Neural progenitor cell (in vitro differentiated cells): ENCODE data around the gene ZDHHC22. TPM values are rescaled to one million over a fixed set of nuclear protein-coding genes. Genes with fewer than 3 reads are reported as not detected.

ENCODE experiments used
- DNase-seq: peaks from one replicate; pipeline ENCODE4 v3.0.0-alpha.2; 2016; ENCODE audit warnings: low spot score
- H2AFZ ChIP-seq: fragments of 200-600 bp; sonication (generic); replicated peaks from 2 replicates; pipeline ENCODE4 v1.6.1; 2016; ENCODE audit warnings: antibody characterized with exemption
- H3F3A ChIP-seq: fragments of 200-600 bp; sonication (generic); 2 replicates; pipeline ENCODE4 v1.6.1; 2016; ENCODE audit warnings: antibody characterized with exemption, low read depth
- H3K27ac ChIP-seq: fragments of 200-600 bp; sonication (generic); 2 replicates; pipeline ENCODE4 v1.5.1; 2016; ENCODE audit warnings: mild to moderate bottlenecking
- H3K27me3 ChIP-seq: fragments of 200-600 bp; sonication (generic); 2 replicates; pipeline ENCODE4 v1.6.1; 2016; ENCODE audit warnings: mild to moderate bottlenecking, moderate library complexity
- H3K36me3 ChIP-seq: fragments of 200-600 bp; sonication (generic); 2 replicates; pipeline ENCODE4 v1.5.1; 2016
- H3K4me1 ChIP-seq: fragments of 200-600 bp; sonication (generic); 2 replicates; pipeline ENCODE4 v1.6.1; 2016; ENCODE audit warnings: mixed run types
- H3K4me2 ChIP-seq: fragments of 200-600 bp; sonication (generic); 2 replicates; pipeline ENCODE4 v1.6.1; 2016
- H3K4me3 ChIP-seq: fragments of 200-600 bp; sonication (generic); 2 replicates; pipeline ENCODE4 v1.5.1; 2016
- H3K79me2 ChIP-seq: fragments of 200-600 bp; sonication (generic); 2 replicates; pipeline ENCODE4 v1.6.1; 2016; ENCODE audit warnings: low read depth
- H3K9ac ChIP-seq: fragments of 200-600 bp; sonication (generic); 2 replicates; pipeline ENCODE4 v1.6.1; 2016
- H3K9me3 ChIP-seq: fragments of 200-600 bp; sonication (generic); 2 replicates; pipeline ENCODE4 v1.5.1; 2016; ENCODE audit warnings: low read depth
- H4K20me1 ChIP-seq: fragments of 200-600 bp; sonication (generic); 2 replicates; pipeline ENCODE4 v1.6.1; 2016; ENCODE audit warnings: low read depth
- H3K27ac Mint-ChIP-seq: 3 replicates; pipeline ENCODE4 v1.8.0; 2021; ENCODE audit warnings: mixed read lengths
- H3K27me3 Mint-ChIP-seq: 2 replicates; pipeline ENCODE4 v1.8.0; 2022; ENCODE audit warnings: low read depth, mild to moderate bottlenecking, inconsistent platforms, moderate library complexity, mixed read lengths; ENCODE audit not compliant: insufficient read depth
- H3K36me3 Mint-ChIP-seq: 3 replicates; pipeline ENCODE4 v1.8.0; 2021; ENCODE audit warnings: mixed read lengths
- H3K4me1 Mint-ChIP-seq: 3 replicates; pipeline ENCODE4 v1.8.0; 2021; ENCODE audit warnings: mixed read lengths
- H3K4me3 Mint-ChIP-seq: 3 replicates; pipeline ENCODE4 v1.8.0; 2021; ENCODE audit warnings: mild to moderate bottlenecking, moderate library complexity, mixed read lengths
- H3K9me3 Mint-ChIP-seq: 3 replicates; pipeline ENCODE4 v1.8.0; 2020; ENCODE audit warnings: mixed read lengths
- EZH2 ChIP-seq: fragments of 200-600 bp; sonication (generic); IDR thresholded peaks from 2 replicates; pipeline ENCODE4 v1.6.1; 2017; ENCODE audit warnings: antibody characterized with exemption, mild to moderate bottlenecking, moderate library complexity
- EZH2phosphoT487 ChIP-seq: fragments of 200-600 bp; sonication (generic); IDR thresholded peaks from 2 replicates; pipeline ENCODE4 v1.6.1; 2017; ENCODE audit warnings: antibody characterized with exemption
- total RNA-seq: library from RNA; depleted of rRNA; stranded (reverse); fragments of >200 nt; gene quantifications from 2 replicates; pipeline ENCODE4 v1.2.3, GENCODE V29; 2015; ENCODE audit warnings: low replicate concordance
- TF ChIP-seq, protein P1 (sequence below): fragments of 200-600 bp; sonication (generic); IDR thresholded peaks from 2 replicates; pipeline ENCODE4 v1.5.1; 2017; ENCODE audit warnings: antibody characterized with exemption, mild to moderate bottlenecking

ZDHHC22 gene
- total RNA-seq, 1 donor from 2014 or later = 0.07 TPM

DNA sequence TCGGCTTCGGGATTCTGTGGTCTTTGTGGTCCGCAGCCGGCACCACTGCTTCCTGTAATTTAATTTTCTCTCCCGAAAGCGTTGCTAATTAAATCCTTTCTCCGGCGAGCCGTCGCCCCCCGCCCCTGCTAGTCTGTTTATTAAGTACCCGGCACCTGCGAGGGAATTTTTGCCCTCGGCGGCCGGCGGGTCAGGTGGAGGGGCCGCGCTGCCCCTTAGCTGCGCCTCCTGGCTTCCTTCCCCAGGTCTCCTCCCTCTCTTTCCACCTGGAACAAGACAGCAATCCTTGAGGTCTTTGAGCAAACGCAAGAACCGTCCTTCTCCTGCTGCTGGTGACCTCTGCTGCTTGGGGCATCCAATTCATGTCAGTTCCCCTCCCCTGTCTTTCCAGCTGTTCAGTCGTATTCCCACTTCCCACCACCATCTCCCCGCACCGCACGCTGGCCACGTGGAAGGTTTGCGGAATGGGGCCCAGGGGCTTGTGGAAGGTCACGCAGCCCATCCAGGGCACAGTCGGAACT lies 16.2 kb downstream of the ZDHHC22 start:
- Mint-ChIP-seq H3K27me3 (peaks cover 20% of the 10 kb centered on the region), H3K4me3 (peak overlapping the region; percentile 78)
- DNase-seq = peak; percentile 38

DNA sequence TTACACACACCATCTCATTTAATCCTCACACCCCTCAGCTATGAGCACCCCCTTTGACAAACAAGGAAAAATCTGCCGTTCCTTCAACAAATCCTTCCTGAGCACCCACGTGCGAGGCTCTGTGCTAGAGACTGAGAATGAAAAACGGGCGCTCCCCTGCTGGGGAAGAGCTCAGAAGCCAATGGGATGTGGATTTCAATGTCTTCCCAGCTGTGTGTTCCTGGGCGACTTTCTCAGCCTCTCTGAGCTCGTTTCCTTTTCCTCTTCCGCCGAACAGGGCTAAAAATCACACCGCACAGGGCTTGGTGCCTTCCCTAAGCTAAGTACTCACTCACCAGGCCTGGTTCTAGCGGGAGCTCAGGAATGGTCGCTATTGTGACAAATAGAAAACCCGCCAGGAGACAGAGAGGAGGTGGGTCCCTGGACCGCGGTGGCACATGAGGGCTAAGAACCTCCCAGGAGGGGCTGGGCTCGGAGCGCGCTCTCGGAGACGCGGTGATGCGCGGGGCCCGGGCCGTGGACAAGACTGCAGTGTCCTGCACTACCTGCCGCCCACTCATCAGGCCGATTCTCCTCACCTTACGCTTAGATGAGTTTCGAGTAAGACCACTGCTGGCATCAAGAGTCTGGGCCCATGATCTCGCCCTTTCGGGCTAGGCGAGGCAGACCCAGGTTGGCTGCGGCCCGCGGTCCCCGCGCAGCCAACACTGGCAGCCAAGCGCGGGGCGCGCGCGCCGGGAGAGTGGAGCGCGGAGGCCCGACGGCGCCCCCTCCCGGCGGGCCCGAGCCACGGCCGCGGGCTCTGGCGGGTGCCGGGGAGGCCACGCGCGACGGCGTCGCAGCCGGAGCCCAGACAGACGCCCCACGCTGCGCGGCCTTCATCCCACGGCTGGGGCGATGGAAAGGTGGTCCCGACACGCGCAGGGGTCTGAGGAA lies 17.0 kb downstream of the ZDHHC22 start:
- H2AFZ ChIP-seq = peak overlapping the region; percentile 93
- no peak for TF ChIP-seq EZH2phosphoT487
- TF ChIP-seq, protein P1, sequence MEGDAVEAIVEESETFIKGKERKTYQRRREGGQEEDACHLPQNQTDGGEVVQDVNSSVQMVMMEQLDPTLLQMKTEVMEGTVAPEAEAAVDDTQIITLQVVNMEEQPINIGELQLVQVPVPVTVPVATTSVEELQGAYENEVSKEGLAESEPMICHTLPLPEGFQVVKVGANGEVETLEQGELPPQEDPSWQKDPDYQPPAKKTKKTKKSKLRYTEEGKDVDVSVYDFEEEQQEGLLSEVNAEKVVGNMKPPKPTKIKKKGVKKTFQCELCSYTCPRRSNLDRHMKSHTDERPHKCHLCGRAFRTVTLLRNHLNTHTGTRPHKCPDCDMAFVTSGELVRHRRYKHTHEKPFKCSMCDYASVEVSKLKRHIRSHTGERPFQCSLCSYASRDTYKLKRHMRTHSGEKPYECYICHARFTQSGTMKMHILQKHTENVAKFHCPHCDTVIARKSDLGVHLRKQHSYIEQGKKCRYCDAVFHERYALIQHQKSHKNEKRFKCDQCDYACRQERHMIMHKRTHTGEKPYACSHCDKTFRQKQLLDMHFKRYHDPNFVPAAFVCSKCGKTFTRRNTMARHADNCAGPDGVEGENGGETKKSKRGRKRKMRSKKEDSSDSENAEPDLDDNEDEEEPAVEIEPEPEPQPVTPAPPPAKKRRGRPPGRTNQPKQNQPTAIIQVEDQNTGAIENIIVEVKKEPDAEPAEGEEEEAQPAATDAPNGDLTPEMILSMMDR = peak; percentile 67
- peak; percentile 82 for DNase-seq
- no peaks in the 10 kb centered on the region for H3K9me3 ChIP-seq
- H3K27me3 ChIP-seq = peaks cover 32% of the 10 kb centered on the region
- H4K20me1 ChIP-seq = no peaks in the 10 kb centered on the region
- peaks cover 14% of the 10 kb centered on the region for H3K4me1 ChIP-seq
- Mint-ChIP-seq H3K27me3 (peaks cover 19% of the 10 kb centered on the region), H3K4me3 (peak overlapping the region; percentile 71), H3K36me3 (no peaks in the 10 kb centered on the region), H3K27ac (no peak overlapping the region), H3K4me1 (peaks cover 38% of the 10 kb centered on the region), H3K9me3 (no peaks in the 10 kb centered on the region)
- peaks cover 33% of the 10 kb centered on the region for H3F3A ChIP-seq
- no peak overlapping the region for H3K9ac ChIP-seq
- H3K27ac ChIP-seq = no peak overlapping the region
- H3K36me3 ChIP-seq = no peaks in the 10 kb centered on the region
- H3K79me2 ChIP-seq = no peaks in the 10 kb centered on the region
- peak overlapping the region; percentile 73 for H3K4me3 ChIP-seq
- peak overlapping the region; percentile 95 for H3K4me2 ChIP-seq

More for the DNA sequence above, 16.2 kb downstream of the ZDHHC22 start:
- Histone ChIP-seq H3K4me3 (peak overlapping the region; percentile 73), H3K36me3 (no peaks in the 10 kb centered on the region), H3K9me3 (no peaks in the 10 kb centered on the region), H4K20me1 (no peaks in the 10 kb centered on the region), H3K27me3 (peaks cover 32% of the 10 kb centered on the region), H3K79me2 (no peaks in the 10 kb centered on the region), H2AFZ (peak overlapping the region; percentile 93), H3K4me1 (peaks cover 14% of the 10 kb centered on the region), H3K4me2 (peak overlapping the region; percentile 95), H3F3A (peaks cover 33% of the 10 kb centered on the region), H3K27ac (no peak overlapping the region), H3K9ac (no peak overlapping the region)
- no peak for TF ChIP-seq EZH2phosphoT487
- TF ChIP-seq, protein P1 = peak; percentile 32
- TF ChIP-seq EZH2 = no peak
- Mint-ChIP-seq H3K4me1 (peaks cover 33% of the 10 kb centered on the region), H3K27ac (no peak overlapping the region), H3K9me3 (no peaks in the 10 kb centered on the region), H3K36me3 (no peaks in the 10 kb centered on the region)

DNA sequence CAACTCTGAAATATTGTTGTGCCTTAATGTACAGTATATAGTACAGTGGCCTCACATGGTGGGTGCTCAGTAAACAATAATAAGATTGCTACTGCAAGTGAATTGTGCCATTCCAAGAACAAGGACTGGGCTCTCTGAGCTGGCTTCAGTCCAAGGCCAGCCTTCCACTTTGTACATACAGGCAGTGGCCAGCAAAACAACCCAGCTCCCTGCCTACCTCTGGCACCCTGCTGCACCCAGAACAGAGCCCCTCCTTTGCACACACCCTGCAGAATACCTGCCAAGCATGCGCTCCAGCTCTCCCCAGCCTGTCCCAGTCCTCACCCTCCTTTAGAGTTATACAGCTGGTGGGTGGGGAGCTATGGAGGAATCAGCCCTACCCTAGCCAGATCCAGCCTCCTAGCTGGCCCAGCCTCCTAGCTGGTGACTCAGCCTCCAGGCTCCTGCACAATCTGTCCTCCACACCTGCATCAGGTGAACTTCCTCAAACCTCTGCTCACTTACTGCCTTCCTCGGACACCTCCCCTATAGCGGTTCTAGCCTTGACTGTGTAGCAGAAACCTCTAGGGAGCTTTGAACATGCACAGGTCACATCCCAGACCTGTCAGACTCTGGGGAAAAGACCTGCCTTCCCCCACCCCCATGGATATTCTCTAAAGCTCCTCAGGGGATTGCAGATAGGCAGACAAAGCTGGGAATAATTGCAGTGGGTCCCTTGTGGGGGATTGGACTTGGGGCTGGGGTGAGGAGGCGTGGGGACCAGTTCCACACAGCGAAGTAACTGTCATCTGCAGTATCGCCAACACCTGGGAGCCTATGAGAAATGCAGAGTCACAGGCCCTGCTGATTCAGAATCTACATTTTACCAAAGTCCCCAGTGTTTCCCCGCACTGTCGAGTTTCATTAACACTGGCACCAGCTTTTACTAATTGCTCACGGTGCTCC lies 17.9 kb downstream of the ZDHHC22 start:
- Mint-ChIP-seq H3K4me1 (peaks cover 38% of the 10 kb centered on the region), H3K27me3 (peaks cover 18% of the 10 kb centered on the region), H3K4me3 (peak overlapping the region; percentile 71), H3K9me3 (no peaks in the 10 kb centered on the region), H3K36me3 (no peaks in the 10 kb centered on the region), H3K27ac (no peak overlapping the region)
- TF ChIP-seq, protein P1 = no peak
- no peak for TF ChIP-seq EZH2phosphoT487
- TF ChIP-seq EZH2 = no peak
- H3K4me2 ChIP-seq = peak overlapping the region; percentile 95
- H3K9ac ChIP-seq = no peak overlapping the region
- no peak overlapping the region for H3K27ac ChIP-seq
- H3K9me3 ChIP-seq = no peaks in the 10 kb centered on the region
- no peak for DNase-seq
- no peaks in the 10 kb centered on the region for H3K36me3 ChIP-seq
- H4K20me1 ChIP-seq = no peaks in the 10 kb centered on the region
- H2AFZ ChIP-seq = no peak overlapping the region
- H3K4me1 ChIP-seq = peaks cover 14% of the 10 kb centered on the region
- peaks cover 32% of the 10 kb centered on the region for H3K27me3 ChIP-seq
- H3F3A ChIP-seq = peaks cover 33% of the 10 kb centered on the region
- H3K4me3 ChIP-seq = no peak overlapping the region
- no peaks in the 10 kb centered on the region for H3K79me2 ChIP-seq
